H9 (cell line): Measurements from ENCODE around the gene FTO. TPM values are rescaled to one million over a fixed set of nuclear protein-coding genes. Genes with fewer than 3 reads are reported as not detected.

Source experiments
- DNase-seq: peaks from one replicate; pipeline ENCODE4 v3.0.0-alpha.2; 2017
- H2AFZ ChIP-seq: one replicate; pipeline ENCODE4 v1.6.1; 2013; ENCODE audit warnings: mild to moderate bottlenecking, low read length, control low read depth, moderate library complexity
- H2AK5ac ChIP-seq: 2 replicates; pipeline ENCODE4 v1.6.1; 2013; ENCODE audit warnings: low read length, control low read depth, mixed read lengths; ENCODE audit not compliant: insufficient read length
- H2BK120ac ChIP-seq: one replicate; pipeline ENCODE4 v1.6.1; 2013; ENCODE audit warnings: low read depth, mild to moderate bottlenecking, low read length, control low read depth, inconsistent platforms; ENCODE audit not compliant: poor library complexity, severe bottlenecking
- H2BK12ac ChIP-seq: 2 replicates; pipeline ENCODE4 v1.6.1; 2013; ENCODE audit warnings: low read length, control low read depth, mixed read lengths, low read depth; ENCODE audit not compliant: insufficient read length
- H2BK15ac ChIP-seq: 2 replicates; pipeline ENCODE4 v1.6.1; 2013; ENCODE audit warnings: low read depth, low read length, control low read depth
- H2BK20ac ChIP-seq: one replicate; pipeline ENCODE4 v1.6.1; 2013; ENCODE audit warnings: low read depth, mild to moderate bottlenecking, low read length, control low read depth, inconsistent platforms; ENCODE audit not compliant: poor library complexity, severe bottlenecking
- H2BK5ac ChIP-seq: 2 replicates; pipeline ENCODE4 v1.6.1; 2013; ENCODE audit warnings: low read length, control low read depth, mixed read lengths; ENCODE audit not compliant: insufficient read length
- H3K14ac ChIP-seq: 2 replicates; pipeline ENCODE4 v1.6.1; 2013; ENCODE audit warnings: low read length, control low read depth; ENCODE audit not compliant: insufficient read depth
- H3K18ac ChIP-seq: 2 replicates; pipeline ENCODE4 v1.6.1; 2013; ENCODE audit warnings: low read depth, mild to moderate bottlenecking, mixed read lengths, low read length, control low read depth; ENCODE audit not compliant: insufficient read length
- H3K23ac ChIP-seq: 2 replicates; pipeline ENCODE4 v1.6.1; 2013; ENCODE audit warnings: low read length, control low read depth, mixed read lengths, low read depth; ENCODE audit not compliant: insufficient read length
- H3K23me2 ChIP-seq: 2 replicates; pipeline ENCODE4 v1.6.1; 2013; ENCODE audit warnings: low read depth, mild to moderate bottlenecking, mixed read lengths, low read length, control low read depth; ENCODE audit not compliant: insufficient read length, poor library complexity, severe bottlenecking
- H3K27ac ChIP-seq: 2 replicates; pipeline ENCODE4 v1.5.1; 2013; ENCODE audit warnings: low read length, control low read depth, mixed read lengths, low read depth; ENCODE audit not compliant: insufficient read length
- H3K27me3 ChIP-seq: 2 replicates; pipeline ENCODE4 v1.6.1; 2013; ENCODE audit warnings: low read length, control low read depth, inconsistent platforms; ENCODE audit not compliant: insufficient read depth
- H3K4ac ChIP-seq: 2 replicates; pipeline ENCODE4 v1.6.1; 2013; ENCODE audit warnings: low read depth, mild to moderate bottlenecking, control low read depth, inconsistent platforms, low read length, moderate library complexity
- H3K4me1 ChIP-seq: 2 replicates; pipeline ENCODE4 v1.6.1; 2013; ENCODE audit warnings: low read length, control low read depth, inconsistent platforms; ENCODE audit not compliant: insufficient read depth
- H3K4me2 ChIP-seq: 2 replicates; pipeline ENCODE4 v1.6.1; 2013; ENCODE audit warnings: low read length, control low read depth, mixed read lengths; ENCODE audit not compliant: insufficient read length, insufficient read depth
- H3K56ac ChIP-seq: 2 replicates; pipeline ENCODE4 v1.6.1; 2013; ENCODE audit warnings: low read depth, mild to moderate bottlenecking, mixed read lengths, low read length, control low read depth; ENCODE audit not compliant: insufficient read length
- H3K79me1 ChIP-seq: 2 replicates; pipeline ENCODE4 v1.6.1; 2013; ENCODE audit warnings: low read depth, mild to moderate bottlenecking, moderate library complexity, low read length, control low read depth, inconsistent platforms; ENCODE audit not compliant: insufficient read depth, poor library complexity, severe bottlenecking
- H3K79me2 ChIP-seq: 2 replicates; pipeline ENCODE4 v1.6.1; 2013; ENCODE audit warnings: low read length, control low read depth, inconsistent platforms; ENCODE audit not compliant: insufficient read depth
- H3K9ac ChIP-seq: 2 replicates; pipeline ENCODE4 v1.6.1; 2013; ENCODE audit warnings: low read length, control low read depth, mixed read lengths; ENCODE audit not compliant: insufficient read length; ENCODE audit errors: extremely low read depth
- H3K9me3 ChIP-seq: one replicate; pipeline ENCODE4 v1.6.1; 2013; ENCODE audit warnings: low read depth, low read length, inconsistent platforms; ENCODE audit not compliant: control insufficient read depth
- H3T11ph ChIP-seq: one replicate; pipeline ENCODE4 v1.6.1; 2013; ENCODE audit warnings: mild to moderate bottlenecking, low read length, control low read depth, inconsistent platforms
- H4K20me1 ChIP-seq: one replicate; pipeline ENCODE4 v1.6.1; 2013; ENCODE audit not compliant: control insufficient read depth, insufficient read length, insufficient read depth
- H4K5ac ChIP-seq: 2 replicates; pipeline ENCODE4 v1.6.1; 2013; ENCODE audit warnings: low read depth, mild to moderate bottlenecking, mixed read lengths, low read length, control low read depth; ENCODE audit not compliant: insufficient read length
- H4K8ac ChIP-seq: replicated peaks from 2 replicates; pipeline ENCODE4 v1.6.1; 2013; ENCODE audit warnings: low read length, control low read depth, mixed read lengths, low read depth; ENCODE audit not compliant: insufficient read length
- H4K91ac ChIP-seq: 2 replicates; pipeline ENCODE4 v1.6.1; 2013; ENCODE audit warnings: low read depth, mild to moderate bottlenecking, moderate library complexity, mixed read lengths, low read length, control low read depth; ENCODE audit not compliant: insufficient read length
- H3K27ac Mint-ChIP-seq, 3 experiments: 2 replicates in 2 of 3; 3 replicates in 1 of 3; pipeline ENCODE4 v1.8.0; 2020 to 2021; ENCODE audit warnings: mixed read lengths in 3 of 3, mild to moderate bottlenecking in 1 of 3, moderate library complexity in 1 of 3
- H3K27me3 Mint-ChIP-seq: 2 replicates; pipeline ENCODE4 v1.8.0; 2021; ENCODE audit warnings: low read depth, mild to moderate bottlenecking, moderate library complexity, mixed read lengths
- H3K36me3 Mint-ChIP-seq, 3 experiments: 2 replicates in 2 of 3; 3 replicates in 1 of 3; pipeline ENCODE4 v1.8.0; 2020 to 2021; ENCODE audit warnings: low read depth in 3 of 3, mixed read lengths in 3 of 3; ENCODE audit not compliant: insufficient read depth in 1 of 3
- H3K4me1 Mint-ChIP-seq, 2 experiments: 2 replicates each; pipeline ENCODE4 v1.8.0; 2020; ENCODE audit warnings: mixed read lengths in 2 of 2
- H3K4me3 Mint-ChIP-seq, 2 experiments: 2 replicates in 1 of 2; 3 replicates in 1 of 2; pipeline ENCODE4 v1.8.0; 2020 to 2021; ENCODE audit warnings: mild to moderate bottlenecking in 2 of 2, mixed read lengths in 2 of 2, moderate library complexity in 1 of 2
- H3K9me3 Mint-ChIP-seq, 2 experiments: 2 replicates in 1 of 2; 3 replicates in 1 of 2; pipeline ENCODE4 v1.8.0; 2020; ENCODE audit warnings: mild to moderate bottlenecking in 2 of 2, mixed read lengths in 2 of 2, moderate library complexity in 1 of 2
- CTCF ChIP-seq: fragments of 200-600 bp; sonication (generic); conservative IDR thresholded peaks from 3 replicates; pipeline ENCODE4 v1.8.0; 2021; ENCODE audit warnings: antibody characterized with exemption, mild to moderate bottlenecking
- WGBS: extraction: QIAGEN DNeasy Blood & Tissue Kit; methylation state at CpG from one replicate; pipeline ENCODE4 v1.1.7; 2013; ENCODE audit warnings: missing lambda C conversion rate, low lambda C conversion rate, mixed read lengths; ENCODE audit not compliant: insufficient read length; ENCODE audit errors: extremely low coverage; 5-methylcytosine and 5-hydroxymethylcytosine counted together
- total RNA-seq: library from RNA; stranded (reverse); gene quantifications from 2 replicates; pipeline ENCODE4 v1.2.1, GENCODE V29; 2021

Gene FTO
- total RNA-seq, 1 experiment from 2014 or later, result 67.9 TPM

- Mint-ChIP-seq H3K36me3 (peaks cover 1 to 7% (median 3%) of the 10 kb centered on the region in 3 experiments; a peak in 5 of 7 replicates), H3K4me3 (peak overlapping the region; percentile 93 to 97), H3K4me1 (peaks cover 8 to 13% of the 10 kb centered on the region in 2 experiments), H3K27ac (peak overlapping the region; percentile 75 to 97 (median 95); a peak in 4 of 7 replicates), H3K9me3 (no peaks in the 10 kb centered on the region; a peak in 1 of 5 replicates), H3K27me3 (no peaks in the 10 kb centered on the region)
- no peak overlapping the region for H2AFZ ChIP-seq
- no peak for TF ChIP-seq CTCF
- no CpG with 5 or more reads among the region's 6 CpGs for WGBS
- H3K4me1 ChIP-seq, result no peaks in the 10 kb centered on the region
- H2BK120ac ChIP-seq, result no peak overlapping the region
- H3K14ac ChIP-seq, result no peak overlapping the region
- no peak overlapping the region for H2AK5ac ChIP-seq
- no peak overlapping the region for H2BK12ac ChIP-seq
- H3K79me1 ChIP-seq, result peaks cover 3% of the 10 kb centered on the region
- no peak overlapping the region for H2BK5ac ChIP-seq
- no peak overlapping the region for H3K27ac ChIP-seq
- peak overlapping the region; percentile 81 for H3K4me2 ChIP-seq
- H2BK20ac ChIP-seq, result no peak overlapping the region
- H3K23me2 ChIP-seq, result peaks cover 7% of the 10 kb centered on the region
- H4K91ac ChIP-seq, result no peak overlapping the region
- no peak overlapping the region for H3K56ac ChIP-seq
- DNase-seq, result no peak
- no peak overlapping the region for H3K4ac ChIP-seq
- H4K8ac ChIP-seq, result no peak overlapping the region
- H3K18ac ChIP-seq, result no peak overlapping the region
- no peaks in the 10 kb centered on the region for H4K20me1 ChIP-seq
- no peak overlapping the region for H3T11ph ChIP-seq
- 0 out of 2 replicates have a peak, but pooled peaks cover 1% of the 10 kb centered on the region for H3K79me2 ChIP-seq
- H3K9ac ChIP-seq, result peak overlapping the region; percentile 48
- no peaks in the 10 kb centered on the region for H3K9me3 ChIP-seq
- no peak overlapping the region for H2BK15ac ChIP-seq
- H3K27me3 ChIP-seq, result no peaks in the 10 kb centered on the region
- H3K23ac ChIP-seq, result no peak overlapping the region
- H4K5ac ChIP-seq, result no peak overlapping the region
Observed at GRCh38 chr16:53704445-53704813, 473 bp downstream of the FTO start.
